ENCODE results near the gene MINAR1.

DNA sequence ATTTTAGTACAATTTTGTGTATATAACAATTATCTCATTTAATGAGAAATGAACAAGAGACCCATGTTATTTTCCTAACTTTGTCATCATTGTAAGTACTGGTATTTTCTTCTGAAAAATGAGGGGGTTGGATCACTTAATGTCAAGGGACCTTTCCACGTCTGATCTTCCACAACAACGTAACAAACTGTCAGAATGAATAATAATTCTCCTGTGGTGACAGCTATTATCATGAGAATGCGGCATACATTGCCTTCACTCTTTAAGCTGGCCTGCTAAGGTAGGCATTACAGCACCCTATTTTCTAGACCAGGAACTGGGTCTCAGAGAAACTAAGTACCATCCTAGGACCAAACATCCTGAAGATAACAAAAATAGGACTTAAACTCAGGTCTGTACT lies 31.5 kb upstream of the MINAR1 start:
- TF ChIP-seq MAX (IDR thresholded peaks at IDR 0.05) (no peak), REST (IDR thresholded peaks at IDR 0.05; ENCODE audit: low read depth) (no peak), TAF1 (IDR thresholded peaks at IDR 0.05; ENCODE audit: low read depth) (no peak), RAD21 (IDR thresholded peaks at IDR 0.05; ENCODE audit: low read depth) (no peak), ZBTB7A (IDR thresholded peaks at IDR 0.05; ENCODE audit: low read depth) (no peak), EP300 (IDR thresholded peaks at IDR 0.05; ENCODE audit: borderline replicate concordance) (no peak), TCF12 (IDR thresholded peaks at IDR 0.05; ENCODE audit: low read depth) (no peak), CREB1 (IDR thresholded peaks at IDR 0.05; ENCODE audit: low read depth) (no peak), USF1 (IDR thresholded peaks at IDR 0.05) (no peak), NFIC (IDR thresholded peaks at IDR 0.05) (no peak), YY1 (IDR thresholded peaks at IDR 0.05; ENCODE audit: low read depth) (no peak), FOXM1 (IDR thresholded peaks at IDR 0.05; ENCODE audit: borderline replicate concordance, low read depth) (no peak), EGR1 (IDR thresholded peaks at IDR 0.05) (no peak), CEBPB (IDR thresholded peaks at IDR 0.05) (no peak)

Measured in Ishikawa (cell line).